Spleen (tissue), 11 donors: ENCODE data around the gene GPR84. TPM values are rescaled to one million over a fixed set of nuclear protein-coding genes. Genes with fewer than 3 reads are reported as not detected.

Source experiments
- DNase-seq: peaks from one replicate; pipeline ENCODE4 v3.0.0-alpha.2; 2020
- H3K27ac ChIP-seq, 8 donors: fragments of 200-600 bp; sonication (generic) in 7 of 8; 1 replicate in 4 of 8; 2 replicates in 4 of 8; pipeline versions ENCODE4 v1.5.0 to v1.8.0; 2016 to 2021; ENCODE audit warnings: inconsistent platforms in 4 of 8, mild to moderate bottlenecking in 4 of 8, moderate library complexity in 1 of 8
- H3K27me3 ChIP-seq, 7 donors: fragments of 200-600 bp; sonication (generic) in 6 of 7; replicated peaks in 1 of 7; 1 replicate in 4 of 7; 2 replicates in 3 of 7; pipeline versions ENCODE4 v1.5.0 to v1.8.0; 2016 to 2021; ENCODE audit warnings: inconsistent platforms in 3 of 7, mild to moderate bottlenecking in 1 of 7
- H3K36me3 ChIP-seq, 6 donors: fragments of 200-600 bp; sonication (generic) in 5 of 6; 1 replicate in 4 of 6; 2 replicates in 2 of 6; pipeline versions ENCODE4 v1.5.0 to v1.8.0; 2016 to 2021; ENCODE audit warnings: inconsistent platforms in 2 of 6
- H3K4me1 ChIP-seq, 6 donors: fragments of 200-600 bp; sonication (generic) in 5 of 6; 1 replicate in 3 of 6; 2 replicates in 3 of 6; pipeline versions ENCODE4 v1.5.0 to v1.8.0; 2016 to 2021; ENCODE audit warnings: inconsistent platforms in 3 of 6
- H3K4me3 ChIP-seq, 8 donors: fragments of 200-600 bp; sonication (generic) in 7 of 8; 1 replicate in 4 of 8; 2 replicates in 4 of 8; pipeline versions ENCODE4 v1.5.0 to v1.8.0; 2016 to 2021; ENCODE audit warnings: inconsistent platforms in 4 of 8, mild to moderate bottlenecking in 4 of 8, moderate library complexity in 2 of 8
- H3K9me3 ChIP-seq, 8 donors: fragments of 200-600 bp; sonication (generic) in 7 of 8; 1 replicate in 4 of 8; 2 replicates in 4 of 8; pipeline versions ENCODE4 v1.5.0 to v1.8.0; 2016 to 2021; ENCODE audit warnings: inconsistent platforms in 4 of 8
- CTCF ChIP-seq, 11 experiments: fragments of 200-600 bp in 7 of 11; fragments of 450-650 bp in 4 of 11; sonication (generic) in 4 of 11; IDR thresholded peaks in 8 of 11; conservative IDR thresholded peaks in 3 of 11; 1 replicate in 7 of 11; 2 replicates in 4 of 11; pipeline versions ENCODE4 v1.4.0 to v1.8.0; 2016 to 2021; ENCODE audit warnings: antibody characterized with exemption in 11 of 11, inconsistent platforms in 4 of 11, mild to moderate bottlenecking in 1 of 11
- POLR2A ChIP-seq, 3 donors: fragments of 450-650 bp; IDR thresholded peaks; one replicate each; pipeline ENCODE4 v1.5.1; 2017; ENCODE audit warnings: antibody characterized with exemption in 3 of 3, mild to moderate bottlenecking in 1 of 3
- POLR2AphosphoS5 ChIP-seq, 3 donors: sonication (generic); formaldehyde crosslinking; IDR thresholded peaks; one replicate each; pipeline ENCODE4 v1.5.1; 2017; ENCODE audit warnings: antibody characterized with exemption in 3 of 3
- WGBS, 5 donors: extraction: QIAGEN DNeasy Blood & Tissue Kit in 3 of 5; methylation state at CpG; one replicate each; pipeline versions ENCODE4 v1.1.5 to v1.1.7; 2013 to 2018; 5-methylcytosine and 5-hydroxymethylcytosine counted together
- intact Hi-C: fragments of 100-400 bp; cut with DNase I; formaldehyde crosslinking; loops from one replicate; pipeline ENCODE4 v1.15.0; 2023; ENCODE audit warnings: low total_unique reads
- polyA plus RNA-seq, 3 donors: library from polyadenylated mRNA; stranded (reverse); fragments of 200-250 nt; gene quantifications; one replicate each; pipeline ENCODE4 v1.2.1, GENCODE V29; 2013
- total RNA-seq, 7 donors: library from RNA; depleted of rRNA in 3 of 7; stranded (reverse); fragments of >200 nt in 3 of 7; fragmentation: NEBNext Ultra II Directional in 4 of 7; extraction: Animal tissue kit (Norgen Biotek cat#: 25700) in 4 of 7; gene quantifications; one replicate each; pipeline versions ENCODE4 v1.1.0 to v1.2.1, GENCODE V29; 2016 to 2021
- donor health status: healthy with polysubstance abuse.
- donor health status: DM: no; HTN: no; CAD: no; lungs with moderate emphysema.
- donor health status: DM: no; HTN: no; CAD: no.
- donor health status: Bipolar disorder and iron deficiency.
- donor health status: healthy.
- donor health status: DM: no; HTN: no; CAD: no.
- donor health status: DM: yes; HTN: yes; CAD: no.

The GPR84 gene
- total and polyA plus RNA-seq, 10 donors = 0.35 to 12.5 (median 2.3) TPM

GRCh38 chr12:54383041-54383609 lies 18.8 kb upstream of the GPR84 start:
- peak overlapping the region in 2 of 8 donors; percentile 16 to 50 for H3K4me3 ChIP-seq
- DNase-seq = peak; percentile 44
- WGBS, 5 donors = 60 to 90% (median 70%) methylated on average over 3 of the region's 3 CpGs
- TF ChIP-seq CTCF (IDR thresholded peaks at IDR 0.05 in 8 of 11, conservative IDR thresholded peaks at IDR 0.05 in 3 of 11) (no peak), POLR2AphosphoS5 (IDR thresholded peaks at IDR 0.05) (no peak), POLR2A (IDR thresholded peaks at IDR 0.05) (no peak)
- no peaks in the 10 kb centered on the region for H3K9me3 ChIP-seq
- intact Hi-C loops = no loop called here
- H3K4me1 ChIP-seq = peaks cover 15 to 95% (median 47%) of the 10 kb centered on the region in 6 donors
- H3K36me3 ChIP-seq = no peaks in the 10 kb centered on the region
- no peaks in the 10 kb centered on the region for H3K27me3 ChIP-seq
- H3K27ac ChIP-seq = peak overlapping the region in 5 of 8 donors; percentile 72 to 88 (median 79)

GRCh38 chr12:54381136-54381535 lies 16.9 kb upstream of the GPR84 start:
- no peaks in the 10 kb centered on the region for H3K36me3 ChIP-seq
- H3K4me3 ChIP-seq = no peak overlapping the region
- no peaks in the 10 kb centered on the region for H3K9me3 ChIP-seq
- 79 to 91% (median 88%) methylated on average over 4 of the region's 4 CpGs for WGBS, 5 donors
- intact Hi-C loops = no loop called here
- TF ChIP-seq POLR2A (IDR thresholded peaks at IDR 0.05) = no peak
- no peak for TF ChIP-seq CTCF (IDR thresholded peaks at IDR 0.05 in 8 of 11, conservative IDR thresholded peaks at IDR 0.05 in 3 of 11)
- no peak for TF ChIP-seq POLR2AphosphoS5 (IDR thresholded peaks at IDR 0.05)
- peaks cover 15 to 77% (median 38%) of the 10 kb centered on the region in 6 donors for H3K4me1 ChIP-seq
- no peak for DNase-seq
- H3K27me3 ChIP-seq = no peaks in the 10 kb centered on the region
- H3K27ac ChIP-seq = no peak overlapping the region

GRCh38 chr12:54379398-54380201 lies 15.3 kb upstream of the GPR84 start:
- Histone ChIP-seq H3K4me3 (peak overlapping the region in 6 of 8 donors; percentile 23 to 65 (median 32)), H3K27ac (peak overlapping the region in 4 of 8 donors; percentile 12 to 52 (median 24)), H3K36me3 (no peaks in the 10 kb centered on the region), H3K9me3 (no peaks in the 10 kb centered on the region), H3K27me3 (no peaks in the 10 kb centered on the region), H3K4me1 (peaks cover 7 to 75% (median 26%) of the 10 kb centered on the region in 6 donors)
- peak; percentile 97 to 100 (median 100) for TF ChIP-seq CTCF (IDR thresholded peaks at IDR 0.05 in 8 of 11, conservative IDR thresholded peaks at IDR 0.05 in 3 of 11)
- TF ChIP-seq POLR2AphosphoS5 (IDR thresholded peaks at IDR 0.05) = peak; percentile 54 to 77 (median 71)
- no peak for TF ChIP-seq POLR2A (IDR thresholded peaks at IDR 0.05)
- WGBS, 5 donors = 12 to 26% (median 21%) methylated on average over 18 to 19 of the region's 19 CpGs
- peak; percentile 98 for DNase-seq
- intact Hi-C loops = no loop called here
